ENCODE measurements around the gene PTPRO.

- no peak for TF ChIP-seq CTCF (IDR thresholded peaks at IDR 0.05)
- no peak for TF ChIP-seq POLR2A (IDR thresholded peaks at IDR 0.05)
Measured at GRCh38 chr12:15525441-15525840, 203.1 kb downstream of the PTPRO start.

Data from body of pancreas (tissue), 4 donors.